NT2/D1 (cell line): ENCODE results near the gene TNS3.

ENCODE experiments used
- SUZ12 ChIP-seq: IDR thresholded peaks from 2 replicates; pipeline ENCODE4 v1.6.1; 2011; ENCODE audit not compliant: insufficient read length, insufficient read depth; ENCODE audit errors: extremely low read depth
- ZNF274 ChIP-seq: IDR thresholded peaks from 2 replicates; pipeline ENCODE4 v1.6.1; 2011; ENCODE audit warnings: mild to moderate bottlenecking, low read depth, low read length

DNA sequence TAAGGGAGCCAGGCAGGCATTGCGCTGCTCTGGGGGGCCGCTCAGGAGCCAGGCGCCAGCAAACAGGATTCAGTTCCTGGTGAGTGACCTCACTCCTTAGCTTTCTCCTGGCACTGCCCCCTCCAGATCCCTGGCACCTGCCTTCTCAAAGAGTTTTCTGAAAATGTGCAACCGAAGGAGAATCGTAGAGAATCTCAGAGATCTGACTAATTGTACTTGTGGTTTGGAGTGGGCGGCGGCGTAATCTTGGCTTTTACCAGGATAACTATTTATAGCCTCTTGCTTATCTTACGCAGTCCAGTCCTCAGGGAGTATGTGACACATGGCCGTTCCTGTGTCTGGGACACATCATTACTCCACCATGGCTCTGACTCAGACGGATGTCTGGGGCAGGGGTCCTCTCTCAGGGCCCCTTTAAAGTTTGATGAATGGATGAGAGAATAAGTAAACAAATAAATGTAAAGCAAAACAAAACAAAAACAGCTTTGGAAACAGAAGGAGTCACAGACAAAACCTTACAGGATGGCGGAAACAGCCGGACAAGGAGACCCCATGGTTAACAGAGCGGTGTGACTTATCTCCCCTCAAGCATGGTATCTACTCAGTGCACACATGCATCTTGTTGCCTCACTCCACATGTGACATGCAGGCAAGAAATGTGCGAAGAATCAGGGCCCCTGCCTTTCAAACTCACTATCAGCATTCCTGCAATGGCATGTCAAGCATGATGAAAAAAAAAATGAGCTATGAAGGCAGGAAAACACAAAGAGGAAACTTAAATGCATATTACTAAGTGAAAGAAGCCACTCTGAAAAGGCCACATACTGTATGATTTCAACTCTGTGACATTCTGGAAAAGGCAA is 99.7 kb downstream of the TNS3 start:
- TF ChIP-seq SUZ12: no peak
- no peak for TF ChIP-seq ZNF274
